Smooth muscle cell of the pulmonary artery (primary cell): ENCODE measurements around the gene HLA-DPB1. TPM values are rescaled to one million over a fixed set of nuclear protein-coding genes. Genes with fewer than 3 reads are reported as not detected.

Experiments
- total RNA-seq: library from RNA; depleted of rRNA; stranded (reverse); fragments of >200 nt; gene quantifications from 2 replicates; pipeline ENCODE4 v1.2.3, GENCODE V29; 2014

Gene HLA-DPB1
- 2.8 and 19.5 TPM in 2 replicates for total RNA-seq

GRCh38 chr6:33075568-33076405 is at the start of gene HLA-DPB1:
Gene HLA-DPB1 (plus strand): TSS chr6:33075990. CDS start chr6:33076042, 52 bp downstream.

GRCh38 chr6:33073431-33073871 is 2.3 kb upstream of the HLA-DPB1 start, which contains the start of gene HLA-DPA1:
Gene HLA-DPA1 (minus strand): TSS chr6:33073649.

Other genes with a start within 250 kb of the HLA-DPB1 start
- 19.5 and 33.5 TPM in 2 replicates for gene TAP2, start 237.3 kb upstream of the HLA-DPB1 start, total RNA-seq
- 33.5 and 35.4 TPM in 2 replicates for gene PSMB8, start 231.9 kb upstream of the HLA-DPB1 start, total RNA-seq
- gene TAP1, start 222.3 kb upstream of the HLA-DPB1 start, total RNA-seq: 41.1 and 52.4 TPM in 2 replicates
- 13.4 and 23.3 TPM in 2 replicates for gene PSMB9, start 221.8 kb upstream of the HLA-DPB1 start, total RNA-seq
- 0.07 and 0.59 TPM in 2 replicates for gene HLA-DMB, start 135.0 kb upstream of the HLA-DPB1 start, total RNA-seq
- 3.3 and 8.5 TPM in 2 replicates for gene HLA-DMA, start 122.9 kb upstream of the HLA-DPB1 start, total RNA-seq
- gene BRD2, start 107.4 kb upstream of the HLA-DPB1 start, total RNA-seq: 84.5 and 93.0 TPM in 2 replicates
- gene HLA-DOA, start 66.4 kb upstream of the HLA-DPB1 start, total RNA-seq: 2.1 TPM in 1 of 2 replicates, not detected in the other
- 0.17 and 3.8 TPM in 2 replicates for gene HLA-DPA1, start 2.3 kb upstream of the HLA-DPB1 start, total RNA-seq
- gene COL11A2, start 116.5 kb downstream of the HLA-DPB1 start, total RNA-seq: 0.13 and 0.83 TPM in 2 replicates
- gene RXRB, start 124.7 kb downstream of the HLA-DPB1 start, total RNA-seq: 32.2 and 34.4 TPM in 2 replicates
- 158 and 190 TPM in 2 replicates for gene SLC39A7, start 124.9 kb downstream of the HLA-DPB1 start, total RNA-seq
- 4.2 and 5.4 TPM in 2 replicates for gene HSD17B8, start 128.7 kb downstream of the HLA-DPB1 start, total RNA-seq
- 33.2 and 33.3 TPM in 2 replicates for gene RING1, start 132.5 kb downstream of the HLA-DPB1 start, total RNA-seq
- 40.2 and 44.2 TPM in 2 replicates for gene VPS52, start 195.9 kb downstream of the HLA-DPB1 start, total RNA-seq
- 1,733 and 1,914 TPM in 2 replicates for gene RPS18, start 196.1 kb downstream of the HLA-DPB1 start, total RNA-seq
- gene B3GALT4, start 201.1 kb downstream of the HLA-DPB1 start, total RNA-seq: 4.9 and 7.6 TPM in 2 replicates
- gene WDR46, start 213.2 kb downstream of the HLA-DPB1 start, total RNA-seq: 44.7 and 54.2 TPM in 2 replicates
- gene PFDN6, start 213.6 kb downstream of the HLA-DPB1 start, total RNA-seq: 20.1 and 25.2 TPM in 2 replicates
- gene RGL2, start 223.0 kb downstream of the HLA-DPB1 start, total RNA-seq: 27.0 and 46.3 TPM in 2 replicates
- 91.0 and 112 TPM in 2 replicates for gene TAPBP, start 238.1 kb downstream of the HLA-DPB1 start, total RNA-seq
- gene ZBTB22, start 241.8 kb downstream of the HLA-DPB1 start, total RNA-seq: 28.3 and 28.5 TPM in 2 replicates
- gene DAXX, start 247.0 kb downstream of the HLA-DPB1 start, total RNA-seq: 32.6 and 46.1 TPM in 2 replicates